MG63 (cell line): Measurements from ENCODE around the gene PIP5K1B. TPM values are rescaled to one million over a fixed set of nuclear protein-coding genes. Genes with fewer than 3 reads are reported as not detected.

ENCODE experiments used
- DNase-seq: peaks from one replicate; pipeline ENCODE4 v3.0.0-alpha.2; 2020
- H3K27me3 ChIP-seq: fragments of 250-450 bp; sonication (Bioruptor Pico); 2 replicates; pipeline ENCODE4 v1.5.1; 2020; ENCODE audit warnings: mild to moderate bottlenecking, moderate library complexity
- H3K36me3 ChIP-seq: fragments of 250-450 bp; sonication (Bioruptor Pico); 2 replicates; pipeline ENCODE4 v1.5.1; 2020; ENCODE audit warnings: mild to moderate bottlenecking, moderate library complexity
- H3K4me3 ChIP-seq: fragments of 250-450 bp; sonication (Bioruptor Pico); 2 replicates; pipeline ENCODE4 v1.5.1; 2020; ENCODE audit warnings: mild to moderate bottlenecking, moderate library complexity
- H3K9me3 ChIP-seq: fragments of 250-450 bp; sonication (Bioruptor Pico); 2 replicates; pipeline ENCODE4 v1.5.1; 2020; ENCODE audit warnings: mild to moderate bottlenecking, moderate library complexity
- total RNA-seq: library from RNA; depleted of rRNA; stranded (reverse); fragments of >200 nt; shearing (Covaris generic); gene quantifications from 2 replicates; pipeline ENCODE4 v1.2.3, GENCODE V29; 2014; ENCODE audit warnings: low replicate concordance

PIP5K1B gene
- total RNA-seq, 1 experiment from 2014 or later, result not detected

GRCh38 chr9:68805890-68806517 is 101.0 kb downstream of the PIP5K1B start:
- H3K36me3 ChIP-seq, result no peaks in the 10 kb centered on the region
- no peaks in the 10 kb centered on the region for H3K9me3 ChIP-seq
- no peak overlapping the region for H3K4me3 ChIP-seq
- DNase-seq, result no peak
- H3K27me3 ChIP-seq, result no peaks in the 10 kb centered on the region

GRCh38 chr9:68808338-68808890 is 103.4 kb downstream of the PIP5K1B start:
- H3K36me3 ChIP-seq, result no peaks in the 10 kb centered on the region
- no peak for DNase-seq
- H3K27me3 ChIP-seq, result no peaks in the 10 kb centered on the region
- no peaks in the 10 kb centered on the region for H3K9me3 ChIP-seq
- no peak overlapping the region for H3K4me3 ChIP-seq

- Histone ChIP-seq H3K4me3 (no peak overlapping the region), H3K9me3 (no peaks in the 10 kb centered on the region), H3K27me3 (no peaks in the 10 kb centered on the region), H3K36me3 (no peaks in the 10 kb centered on the region)
- DNase-seq, result no peak
These were observed 112.2 kb downstream of the PIP5K1B start for GRCh38 chr9:68817079-68817875.

GRCh38 chr9:68819065-68819464 is 114.0 kb downstream of the PIP5K1B start:
- no peak for DNase-seq
- no peak overlapping the region for H3K4me3 ChIP-seq
- H3K36me3 ChIP-seq, result no peaks in the 10 kb centered on the region
- no peaks in the 10 kb centered on the region for H3K27me3 ChIP-seq
- H3K9me3 ChIP-seq, result no peaks in the 10 kb centered on the region

GRCh38 chr9:68821911-68822310 is 116.9 kb downstream of the PIP5K1B start:
- DNase-seq, result no peak
- Histone ChIP-seq H3K36me3 (no peaks in the 10 kb centered on the region), H3K4me3 (no peak overlapping the region), H3K9me3 (no peaks in the 10 kb centered on the region), H3K27me3 (no peaks in the 10 kb centered on the region)

GRCh38 chr9:68822596-68823165 is 117.6 kb downstream of the PIP5K1B start:
- no peaks in the 10 kb centered on the region for H3K36me3 ChIP-seq
- no peak overlapping the region for H3K4me3 ChIP-seq
- no peaks in the 10 kb centered on the region for H3K9me3 ChIP-seq
- no peaks in the 10 kb centered on the region for H3K27me3 ChIP-seq
- peak; percentile 45 for DNase-seq

- DNase-seq, result no peak
- no peaks in the 10 kb centered on the region for H3K27me3 ChIP-seq
- H3K9me3 ChIP-seq, result no peaks in the 10 kb centered on the region
- no peak overlapping the region for H3K4me3 ChIP-seq
- no peaks in the 10 kb centered on the region for H3K36me3 ChIP-seq
These were observed 120.9 kb downstream of the PIP5K1B start for GRCh38 chr9:68825762-68826472.

GRCh38 chr9:68827837-68828744 is 123.1 kb downstream of the PIP5K1B start:
- no peaks in the 10 kb centered on the region for H3K36me3 ChIP-seq
- no peaks in the 10 kb centered on the region for H3K27me3 ChIP-seq
- no peak overlapping the region for H3K4me3 ChIP-seq
- no peak for DNase-seq
- H3K9me3 ChIP-seq, result no peaks in the 10 kb centered on the region

- Histone ChIP-seq H3K36me3 (no peaks in the 10 kb centered on the region), H3K9me3 (no peaks in the 10 kb centered on the region), H3K27me3 (no peaks in the 10 kb centered on the region), H3K4me3 (no peak overlapping the region)
- DNase-seq, result no peak
These were observed 127.1 kb downstream of the PIP5K1B start for GRCh38 chr9:68832101-68832500.

- H3K27me3 ChIP-seq, result no peaks in the 10 kb centered on the region
- no peaks in the 10 kb centered on the region for H3K36me3 ChIP-seq
- no peaks in the 10 kb centered on the region for H3K9me3 ChIP-seq
- H3K4me3 ChIP-seq, result no peak overlapping the region
- DNase-seq, result no peak
These were observed 128.0 kb downstream of the PIP5K1B start for GRCh38 chr9:68832861-68833518.

GRCh38 chr9:68834931-68835520 is 130.0 kb downstream of the PIP5K1B start:
- H3K36me3 ChIP-seq, result no peaks in the 10 kb centered on the region
- no peak for DNase-seq
- no peaks in the 10 kb centered on the region for H3K9me3 ChIP-seq
- no peaks in the 10 kb centered on the region for H3K27me3 ChIP-seq
- no peak overlapping the region for H3K4me3 ChIP-seq

GRCh38 chr9:68836788-68837187 is 131.7 kb downstream of the PIP5K1B start:
- H3K36me3 ChIP-seq, result no peaks in the 10 kb centered on the region
- no peak overlapping the region for H3K4me3 ChIP-seq
- DNase-seq, result no peak
- no peaks in the 10 kb centered on the region for H3K27me3 ChIP-seq
- H3K9me3 ChIP-seq, result no peaks in the 10 kb centered on the region

GRCh38 chr9:68838245-68838644 is 133.2 kb downstream of the PIP5K1B start:
- H3K27me3 ChIP-seq, result no peaks in the 10 kb centered on the region
- H3K9me3 ChIP-seq, result no peaks in the 10 kb centered on the region
- DNase-seq, result no peak
- H3K4me3 ChIP-seq, result no peak overlapping the region
- H3K36me3 ChIP-seq, result no peaks in the 10 kb centered on the region

GRCh38 chr9:68841276-68842052 is 136.4 kb downstream of the PIP5K1B start:
- Histone ChIP-seq H3K36me3 (no peaks in the 10 kb centered on the region), H3K4me3 (no peak overlapping the region), H3K9me3 (no peaks in the 10 kb centered on the region), H3K27me3 (no peaks in the 10 kb centered on the region)
- no peak for DNase-seq

GRCh38 chr9:68842568-68842967 is 137.5 kb downstream of the PIP5K1B start:
- DNase-seq, result no peak
- Histone ChIP-seq H3K9me3 (no peaks in the 10 kb centered on the region), H3K4me3 (no peak overlapping the region), H3K27me3 (no peaks in the 10 kb centered on the region), H3K36me3 (no peaks in the 10 kb centered on the region)
